Right atrium auricular region (tissue), 2 donors: Measurements from ENCODE around the gene MYO9A. TPM values are rescaled to one million over a fixed set of nuclear protein-coding genes. Genes with fewer than 3 reads are reported as not detected.

Source experiments
- DNase-seq: peaks from one replicate; pipeline ENCODE4 v3.0.0-alpha.2; 2019; ENCODE audit warnings: low spot score
- H3K27ac ChIP-seq, 2 donors: fragments of 200-600 bp; sonication (generic); 1 replicate in 1 of 2; 2 replicates in 1 of 2; pipeline ENCODE4 v1.5.1; 2016 to 2019
- H3K27me3 ChIP-seq, 2 donors: fragments of 200-600 bp; sonication (generic); one replicate each; pipeline versions ENCODE4 v1.5.1 to v1.6.0; 2017 to 2019
- H3K36me3 ChIP-seq: fragments of 200-600 bp; sonication (generic); one replicate; pipeline ENCODE4 v1.5.1; 2016
- H3K4me1 ChIP-seq, 2 donors: fragments of 200-600 bp; sonication (generic); one replicate each; pipeline versions ENCODE4 v1.5.1 to v1.6.0; 2017 to 2019
- H3K4me3 ChIP-seq, 2 donors: fragments of 200-600 bp; sonication (generic); 1 replicate in 1 of 2; 2 replicates in 1 of 2; pipeline ENCODE4 v1.5.1; 2017 to 2019; ENCODE audit warnings: mild to moderate bottlenecking in 1 of 2, moderate library complexity in 1 of 2
- H3K9me3 ChIP-seq, 2 donors: fragments of 200-600 bp; sonication (generic); one replicate each; pipeline ENCODE4 v1.5.1; 2019
- CTCF ChIP-seq, 2 donors: fragments of 200-600 bp; sonication (generic); IDR thresholded peaks; one replicate each; pipeline ENCODE4 v1.5.1; 2019; ENCODE audit warnings: antibody characterized with exemption in 2 of 2
- total RNA-seq, 2 donors: library from RNA; depleted of rRNA; stranded (reverse); fragments of >200 nt; gene quantifications; one replicate each; pipeline ENCODE4 v1.1.0, GENCODE V29; 2016

Gene MYO9A
- total RNA-seq, 2 donors from 2014 or later: 23.4 to 24.1 TPM

GRCh38 chr15:71811752-71812735 is 305.9 kb downstream of the MYO9A start:
- no peak for DNase-seq
- Histone ChIP-seq H3K27ac (peak overlapping the region in 1 of 2 donors; percentile 40), H3K27me3 (no peaks in the 10 kb centered on the region), H3K9me3 (no peaks in the 10 kb centered on the region), H3K36me3 (no peaks in the 10 kb centered on the region), H3K4me3 (no peak overlapping the region), H3K4me1 (peaks cover 0 to 12% of the 10 kb centered on the region in 2 donors)
- TF ChIP-seq CTCF (IDR thresholded peaks at IDR 0.05): no peak

GRCh38 chr15:71811036-71811736 is 306.8 kb downstream of the MYO9A start:
- Histone ChIP-seq H3K27ac (no peak overlapping the region), H3K27me3 (no peaks in the 10 kb centered on the region), H3K4me1 (peaks cover 0 to 18% of the 10 kb centered on the region in 2 donors), H3K9me3 (no peaks in the 10 kb centered on the region), H3K36me3 (no peaks in the 10 kb centered on the region), H3K4me3 (no peak overlapping the region)
- TF ChIP-seq CTCF (IDR thresholded peaks at IDR 0.05): no peak
- no peak for DNase-seq

- Histone ChIP-seq H3K27ac (no peak within 1 kb of the TSS), H3K4me1 (peaks cover 0 to 19% of the 10 kb centered on the region in 2 donors), H3K36me3 (no peaks in the 10 kb centered on the region), H3K9me3 (no peaks in the 10 kb centered on the region), H3K27me3 (no peaks in the 10 kb centered on the region), H3K4me3 (no peak within 1 kb of the TSS)
- no peak for DNase-seq
- TF ChIP-seq CTCF (IDR thresholded peaks at IDR 0.05): no peak
These were observed 307.5 kb downstream of the MYO9A start, which contains the start of gene NR2E3 for GRCh38 chr15:71810256-71811035. TSS of gene NR2E3 (plus strand) at chr15:71810554. CDS start at chr15:71810744, 190 bp downstream.

GRCh38 chr15:71809346-71809745 is 308.6 kb downstream of the MYO9A start:
- peaks cover 0 to 19% of the 10 kb centered on the region in 2 donors for H3K4me1 ChIP-seq
- no peaks in the 10 kb centered on the region for H3K9me3 ChIP-seq
- no peaks in the 10 kb centered on the region for H3K36me3 ChIP-seq
- no peak overlapping the region for H3K4me3 ChIP-seq
- no peak overlapping the region for H3K27ac ChIP-seq
- DNase-seq: no peak
- no peaks in the 10 kb centered on the region for H3K27me3 ChIP-seq
- no peak for TF ChIP-seq CTCF (IDR thresholded peaks at IDR 0.05)

- DNase-seq: no peak
- peaks cover 0 to 19% of the 10 kb centered on the region in 2 donors for H3K4me1 ChIP-seq
- H3K27ac ChIP-seq: no peak overlapping the region
- no peak overlapping the region for H3K4me3 ChIP-seq
- no peaks in the 10 kb centered on the region for H3K27me3 ChIP-seq
- H3K36me3 ChIP-seq: no peaks in the 10 kb centered on the region
- H3K9me3 ChIP-seq: no peaks in the 10 kb centered on the region
- no peak for TF ChIP-seq CTCF (IDR thresholded peaks at IDR 0.05)
These were observed 309.5 kb downstream of the MYO9A start for GRCh38 chr15:71808311-71809020.
